SH-SY5Y (cell line): ENCODE data around the gene TRIM33.

Experiments used
- GATA2 ChIP-seq: IDR thresholded peaks from 2 replicates; pipeline ENCODE4 v1.6.1; 2011; ENCODE audit warnings: mild to moderate bottlenecking, low read depth, low read length
- GATA3 ChIP-seq: IDR thresholded peaks from 2 replicates; pipeline ENCODE4 v1.6.1; 2011; ENCODE audit warnings: low read depth, mild to moderate bottlenecking, low read length, moderate library complexity

DNA sequence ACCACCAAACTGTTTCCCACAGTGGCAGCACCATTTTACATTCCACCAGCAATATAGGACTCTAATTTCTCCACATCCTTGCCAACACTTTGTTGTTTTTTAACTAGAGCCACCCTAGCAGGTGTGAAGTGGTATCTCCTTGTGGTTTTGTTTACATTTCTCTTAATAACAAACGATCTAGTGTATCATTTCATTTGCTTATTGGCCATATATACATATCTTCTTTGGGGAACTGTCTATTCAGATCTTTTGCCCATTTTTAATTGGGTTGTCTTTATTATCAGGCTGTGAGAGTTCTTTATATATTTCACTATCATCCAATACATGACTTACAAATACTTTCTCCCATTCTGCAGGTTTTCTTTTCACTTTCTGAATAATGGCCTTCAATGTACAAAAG is 18.0 kb downstream of the TRIM33 start:
- TF ChIP-seq GATA2 = no peak
- no peak for TF ChIP-seq GATA3
